ENCODE data around the gene ZBTB33.

Gene ZBTB33

GRCh38 chrX:120305531-120306141 lies 55.0 kb downstream of the ZBTB33 start:
- DNase-seq (ENCODE audit: low read depth), result no peak

- no peak for DNase-seq (ENCODE audit: low read depth)
Observed at GRCh38 chrX:120306630-120307029, 56.0 kb downstream of the ZBTB33 start.
